WTC11 (cell line): ENCODE data around the gene ITPK1. TPM values are rescaled to one million over a fixed set of nuclear protein-coding genes. Genes with fewer than 3 reads are reported as not detected.

Experiments
- ETV6 ChIP-seq: sonication (generic); formaldehyde crosslinking; IDR thresholded peaks from 2 replicates; pipeline ENCODE4 v1.8.1; 2022; ENCODE audit warnings: mild to moderate bottlenecking, missing genetic modification reagents
- ZNF416 ChIP-seq: fragments of 250-450 bp; sonication (Bioruptor Pico); IDR thresholded peaks from 2 replicates; pipeline ENCODE4 v1.9.0; 2021; ENCODE audit warnings: mild to moderate bottlenecking, inconsistent platforms
- total RNA-seq: library from RNA; stranded (reverse); gene quantifications from 3 replicates; pipeline ENCODE4 v1.2.3, GENCODE V29; 2021
- TF ChIP-seq, protein P1 (sequence below): fragments of 200-600 bp; IDR thresholded peaks from 2 replicates; pipeline ENCODE4 v1.8.0; 2022; ENCODE audit warnings: antibody characterized with exemption
- TF ChIP-seq, protein P2 (sequence below): fragments of 250-450 bp; sonication (Bioruptor Pico); IDR thresholded peaks from 2 replicates; pipeline ENCODE4 v2.1.2; 2022; ENCODE audit warnings: mild to moderate bottlenecking, moderate library complexity
- TF ChIP-seq, protein P3 (sequence below): fragments of 250-450 bp; sonication (Bioruptor Pico); IDR thresholded peaks from 2 replicates; pipeline ENCODE4 v1.9.0; 2021; ENCODE audit warnings: mild to moderate bottlenecking, borderline replicate concordance
- TF ChIP-seq, protein P4 (sequence below): sonication (generic); formaldehyde crosslinking; IDR thresholded peaks from 2 replicates; pipeline ENCODE4 v1.8.0; 2022; ENCODE audit warnings: missing genetic modification reagents
- TF ChIP-seq, protein P5 (sequence below): fragments of 250-450 bp; sonication (Bioruptor Pico); conservative IDR thresholded peaks from 2 replicates; pipeline ENCODE4 v1.9.0; 2021; ENCODE audit warnings: mild to moderate bottlenecking
- TF ChIP-seq, protein P6 (sequence below): fragments of 250-450 bp; sonication (Bioruptor Pico); IDR thresholded peaks from 2 replicates; pipeline ENCODE4 v1.9.0; 2021; ENCODE audit warnings: mild to moderate bottlenecking
- TF ChIP-seq, protein P7 (sequence below): sonication (generic); formaldehyde crosslinking; IDR thresholded peaks from 2 replicates; pipeline ENCODE4 v1.8.0; 2022; ENCODE audit warnings: mild to moderate bottlenecking, missing genetic modification reagents

Gene ITPK1
- total RNA-seq, 1 experiment from 2014 or later: 144 TPM

DNA sequence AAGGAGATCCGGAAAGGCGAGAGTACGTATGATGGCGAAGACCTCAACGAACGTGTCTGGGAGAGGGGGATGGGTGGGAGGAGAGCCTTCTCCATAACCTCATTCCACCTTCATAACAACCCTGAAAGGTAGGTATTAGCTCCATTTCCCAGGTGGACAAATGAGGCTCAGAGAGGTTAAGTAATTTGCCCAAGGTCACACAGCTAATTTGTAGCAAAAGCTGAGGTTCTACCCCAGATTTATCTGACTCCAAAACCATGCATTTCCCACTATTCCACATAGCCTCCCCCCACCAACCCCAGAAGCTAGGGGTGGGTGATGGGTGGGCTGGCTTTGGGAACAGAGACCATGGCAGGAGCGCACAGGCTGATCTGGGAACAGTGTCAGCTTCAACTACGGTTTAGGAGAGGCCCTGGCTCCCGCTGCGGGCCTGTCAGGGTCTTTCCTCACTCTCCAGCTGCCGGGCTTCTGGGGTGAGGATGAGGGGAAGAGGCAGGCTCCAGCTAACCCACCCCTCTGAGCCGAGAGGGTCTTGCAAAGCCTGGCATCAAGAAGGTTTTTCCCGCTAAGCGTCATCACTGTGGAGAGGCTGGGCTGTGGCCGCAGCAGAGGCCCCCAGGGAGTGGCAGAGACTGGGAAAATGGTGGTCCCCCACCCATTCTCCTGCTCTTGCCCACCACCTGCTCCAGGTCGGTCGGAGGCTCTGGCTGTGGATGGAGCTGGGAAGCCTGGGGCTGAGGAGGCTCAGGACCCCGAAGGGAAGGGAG is 183.9 kb downstream of the ITPK1 start (continued):
- TF ChIP-seq, protein P1, sequence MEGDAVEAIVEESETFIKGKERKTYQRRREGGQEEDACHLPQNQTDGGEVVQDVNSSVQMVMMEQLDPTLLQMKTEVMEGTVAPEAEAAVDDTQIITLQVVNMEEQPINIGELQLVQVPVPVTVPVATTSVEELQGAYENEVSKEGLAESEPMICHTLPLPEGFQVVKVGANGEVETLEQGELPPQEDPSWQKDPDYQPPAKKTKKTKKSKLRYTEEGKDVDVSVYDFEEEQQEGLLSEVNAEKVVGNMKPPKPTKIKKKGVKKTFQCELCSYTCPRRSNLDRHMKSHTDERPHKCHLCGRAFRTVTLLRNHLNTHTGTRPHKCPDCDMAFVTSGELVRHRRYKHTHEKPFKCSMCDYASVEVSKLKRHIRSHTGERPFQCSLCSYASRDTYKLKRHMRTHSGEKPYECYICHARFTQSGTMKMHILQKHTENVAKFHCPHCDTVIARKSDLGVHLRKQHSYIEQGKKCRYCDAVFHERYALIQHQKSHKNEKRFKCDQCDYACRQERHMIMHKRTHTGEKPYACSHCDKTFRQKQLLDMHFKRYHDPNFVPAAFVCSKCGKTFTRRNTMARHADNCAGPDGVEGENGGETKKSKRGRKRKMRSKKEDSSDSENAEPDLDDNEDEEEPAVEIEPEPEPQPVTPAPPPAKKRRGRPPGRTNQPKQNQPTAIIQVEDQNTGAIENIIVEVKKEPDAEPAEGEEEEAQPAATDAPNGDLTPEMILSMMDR: no peak
- TF ChIP-seq, protein P2, sequence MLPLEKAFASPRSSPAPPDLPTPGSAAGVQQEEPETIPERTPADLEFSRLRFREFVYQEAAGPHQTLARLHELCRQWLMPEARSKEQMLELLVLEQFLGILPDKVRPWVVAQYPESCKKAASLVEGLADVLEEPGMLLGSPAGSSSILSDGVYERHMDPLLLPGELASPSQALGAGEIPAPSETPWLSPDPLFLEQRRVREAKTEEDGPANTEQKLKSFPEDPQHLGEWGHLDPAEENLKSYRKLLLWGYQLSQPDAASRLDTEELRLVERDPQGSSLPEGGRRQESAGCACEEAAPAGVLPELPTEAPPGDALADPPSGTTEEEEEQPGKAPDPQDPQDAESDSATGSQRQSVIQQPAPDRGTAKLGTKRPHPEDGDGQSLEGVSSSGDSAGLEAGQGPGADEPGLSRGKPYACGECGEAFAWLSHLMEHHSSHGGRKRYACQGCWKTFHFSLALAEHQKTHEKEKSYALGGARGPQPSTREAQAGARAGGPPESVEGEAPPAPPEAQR (CRISPR knock-in tag): no peak
- TF ChIP-seq ETV6 (CRISPR knock-in tag): no peak
- TF ChIP-seq, protein P3, sequence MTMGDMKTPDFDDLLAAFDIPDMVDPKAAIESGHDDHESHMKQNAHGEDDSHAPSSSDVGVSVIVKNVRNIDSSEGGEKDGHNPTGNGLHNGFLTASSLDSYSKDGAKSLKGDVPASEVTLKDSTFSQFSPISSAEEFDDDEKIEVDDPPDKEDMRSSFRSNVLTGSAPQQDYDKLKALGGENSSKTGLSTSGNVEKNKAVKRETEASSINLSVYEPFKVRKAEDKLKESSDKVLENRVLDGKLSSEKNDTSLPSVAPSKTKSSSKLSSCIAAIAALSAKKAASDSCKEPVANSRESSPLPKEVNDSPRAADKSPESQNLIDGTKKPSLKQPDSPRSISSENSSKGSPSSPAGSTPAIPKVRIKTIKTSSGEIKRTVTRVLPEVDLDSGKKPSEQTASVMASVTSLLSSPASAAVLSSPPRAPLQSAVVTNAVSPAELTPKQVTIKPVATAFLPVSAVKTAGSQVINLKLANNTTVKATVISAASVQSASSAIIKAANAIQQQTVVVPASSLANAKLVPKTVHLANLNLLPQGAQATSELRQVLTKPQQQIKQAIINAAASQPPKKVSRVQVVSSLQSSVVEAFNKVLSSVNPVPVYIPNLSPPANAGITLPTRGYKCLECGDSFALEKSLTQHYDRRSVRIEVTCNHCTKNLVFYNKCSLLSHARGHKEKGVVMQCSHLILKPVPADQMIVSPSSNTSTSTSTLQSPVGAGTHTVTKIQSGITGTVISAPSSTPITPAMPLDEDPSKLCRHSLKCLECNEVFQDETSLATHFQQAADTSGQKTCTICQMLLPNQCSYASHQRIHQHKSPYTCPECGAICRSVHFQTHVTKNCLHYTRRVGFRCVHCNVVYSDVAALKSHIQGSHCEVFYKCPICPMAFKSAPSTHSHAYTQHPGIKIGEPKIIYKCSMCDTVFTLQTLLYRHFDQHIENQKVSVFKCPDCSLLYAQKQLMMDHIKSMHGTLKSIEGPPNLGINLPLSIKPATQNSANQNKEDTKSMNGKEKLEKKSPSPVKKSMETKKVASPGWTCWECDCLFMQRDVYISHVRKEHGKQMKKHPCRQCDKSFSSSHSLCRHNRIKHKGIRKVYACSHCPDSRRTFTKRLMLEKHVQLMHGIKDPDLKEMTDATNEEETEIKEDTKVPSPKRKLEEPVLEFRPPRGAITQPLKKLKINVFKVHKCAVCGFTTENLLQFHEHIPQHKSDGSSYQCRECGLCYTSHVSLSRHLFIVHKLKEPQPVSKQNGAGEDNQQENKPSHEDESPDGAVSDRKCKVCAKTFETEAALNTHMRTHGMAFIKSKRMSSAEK (CRISPR knock-in tag): no peak
- TF ChIP-seq, protein P4, sequence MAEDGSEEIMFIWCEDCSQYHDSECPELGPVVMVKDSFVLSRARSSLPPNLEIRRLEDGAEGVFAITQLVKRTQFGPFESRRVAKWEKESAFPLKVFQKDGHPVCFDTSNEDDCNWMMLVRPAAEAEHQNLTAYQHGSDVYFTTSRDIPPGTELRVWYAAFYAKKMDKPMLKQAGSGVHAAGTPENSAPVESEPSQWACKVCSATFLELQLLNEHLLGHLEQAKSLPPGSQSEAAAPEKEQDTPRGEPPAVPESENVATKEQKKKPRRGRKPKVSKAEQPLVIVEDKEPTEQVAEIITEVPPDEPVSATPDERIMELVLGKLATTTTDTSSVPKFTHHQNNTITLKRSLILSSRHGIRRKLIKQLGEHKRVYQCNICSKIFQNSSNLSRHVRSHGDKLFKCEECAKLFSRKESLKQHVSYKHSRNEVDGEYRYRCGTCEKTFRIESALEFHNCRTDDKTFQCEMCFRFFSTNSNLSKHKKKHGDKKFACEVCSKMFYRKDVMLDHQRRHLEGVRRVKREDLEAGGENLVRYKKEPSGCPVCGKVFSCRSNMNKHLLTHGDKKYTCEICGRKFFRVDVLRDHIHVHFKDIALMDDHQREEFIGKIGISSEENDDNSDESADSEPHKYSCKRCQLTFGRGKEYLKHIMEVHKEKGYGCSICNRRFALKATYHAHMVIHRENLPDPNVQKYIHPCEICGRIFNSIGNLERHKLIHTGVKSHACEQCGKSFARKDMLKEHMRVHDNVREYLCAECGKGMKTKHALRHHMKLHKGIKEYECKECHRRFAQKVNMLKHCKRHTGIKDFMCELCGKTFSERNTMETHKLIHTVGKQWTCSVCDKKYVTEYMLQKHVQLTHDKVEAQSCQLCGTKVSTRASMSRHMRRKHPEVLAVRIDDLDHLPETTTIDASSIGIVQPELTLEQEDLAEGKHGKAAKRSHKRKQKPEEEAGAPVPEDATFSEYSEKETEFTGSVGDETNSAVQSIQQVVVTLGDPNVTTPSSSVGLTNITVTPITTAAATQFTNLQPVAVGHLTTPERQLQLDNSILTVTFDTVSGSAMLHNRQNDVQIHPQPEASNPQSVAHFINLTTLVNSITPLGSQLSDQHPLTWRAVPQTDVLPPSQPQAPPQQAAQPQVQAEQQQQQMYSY (CRISPR knock-in tag): no peak
- TF ChIP-seq, protein P5, sequence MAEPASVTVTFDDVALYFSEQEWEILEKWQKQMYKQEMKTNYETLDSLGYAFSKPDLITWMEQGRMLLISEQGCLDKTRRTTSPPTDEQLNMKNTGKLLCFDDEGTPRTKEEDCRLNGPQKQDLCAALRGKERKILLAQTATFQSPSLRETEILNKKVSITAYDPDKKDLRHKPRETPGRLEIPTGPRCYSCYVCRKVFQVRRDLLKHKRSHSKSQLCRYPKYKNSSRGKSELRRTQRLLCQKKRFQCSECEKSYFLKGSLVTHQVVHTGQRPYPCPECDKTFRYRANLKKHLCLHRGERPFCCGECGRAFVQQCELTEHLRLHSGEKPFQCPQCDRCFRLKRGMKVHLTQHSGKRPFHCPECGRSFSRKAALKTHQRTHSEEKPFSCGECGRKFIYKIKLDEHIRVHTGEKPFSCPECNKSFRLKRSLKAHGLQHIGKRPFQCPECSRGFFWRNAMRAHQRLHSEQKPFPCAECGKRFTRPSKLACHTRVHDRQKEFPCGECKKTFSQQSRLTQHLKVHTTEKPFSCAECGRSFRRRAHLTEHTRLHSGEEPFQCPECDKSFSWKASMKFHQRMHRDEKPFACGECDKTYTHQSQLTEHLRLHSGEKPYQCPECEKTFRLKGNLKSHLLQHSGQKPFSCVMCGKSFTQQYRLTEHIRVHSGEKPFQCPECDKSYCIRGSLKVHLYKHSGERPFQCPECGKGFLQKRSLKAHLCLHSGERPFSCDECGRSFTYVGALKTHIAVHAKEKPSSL: no peak
- TF ChIP-seq, protein P6, sequence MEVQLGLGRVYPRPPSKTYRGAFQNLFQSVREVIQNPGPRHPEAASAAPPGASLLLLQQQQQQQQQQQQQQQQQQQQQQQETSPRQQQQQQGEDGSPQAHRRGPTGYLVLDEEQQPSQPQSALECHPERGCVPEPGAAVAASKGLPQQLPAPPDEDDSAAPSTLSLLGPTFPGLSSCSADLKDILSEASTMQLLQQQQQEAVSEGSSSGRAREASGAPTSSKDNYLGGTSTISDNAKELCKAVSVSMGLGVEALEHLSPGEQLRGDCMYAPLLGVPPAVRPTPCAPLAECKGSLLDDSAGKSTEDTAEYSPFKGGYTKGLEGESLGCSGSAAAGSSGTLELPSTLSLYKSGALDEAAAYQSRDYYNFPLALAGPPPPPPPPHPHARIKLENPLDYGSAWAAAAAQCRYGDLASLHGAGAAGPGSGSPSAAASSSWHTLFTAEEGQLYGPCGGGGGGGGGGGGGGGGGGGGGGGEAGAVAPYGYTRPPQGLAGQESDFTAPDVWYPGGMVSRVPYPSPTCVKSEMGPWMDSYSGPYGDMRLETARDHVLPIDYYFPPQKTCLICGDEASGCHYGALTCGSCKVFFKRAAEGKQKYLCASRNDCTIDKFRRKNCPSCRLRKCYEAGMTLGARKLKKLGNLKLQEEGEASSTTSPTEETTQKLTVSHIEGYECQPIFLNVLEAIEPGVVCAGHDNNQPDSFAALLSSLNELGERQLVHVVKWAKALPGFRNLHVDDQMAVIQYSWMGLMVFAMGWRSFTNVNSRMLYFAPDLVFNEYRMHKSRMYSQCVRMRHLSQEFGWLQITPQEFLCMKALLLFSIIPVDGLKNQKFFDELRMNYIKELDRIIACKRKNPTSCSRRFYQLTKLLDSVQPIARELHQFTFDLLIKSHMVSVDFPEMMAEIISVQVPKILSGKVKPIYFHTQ (CRISPR knock-in tag): no peak
- no peak for TF ChIP-seq ZNF416
- TF ChIP-seq, protein P7, sequence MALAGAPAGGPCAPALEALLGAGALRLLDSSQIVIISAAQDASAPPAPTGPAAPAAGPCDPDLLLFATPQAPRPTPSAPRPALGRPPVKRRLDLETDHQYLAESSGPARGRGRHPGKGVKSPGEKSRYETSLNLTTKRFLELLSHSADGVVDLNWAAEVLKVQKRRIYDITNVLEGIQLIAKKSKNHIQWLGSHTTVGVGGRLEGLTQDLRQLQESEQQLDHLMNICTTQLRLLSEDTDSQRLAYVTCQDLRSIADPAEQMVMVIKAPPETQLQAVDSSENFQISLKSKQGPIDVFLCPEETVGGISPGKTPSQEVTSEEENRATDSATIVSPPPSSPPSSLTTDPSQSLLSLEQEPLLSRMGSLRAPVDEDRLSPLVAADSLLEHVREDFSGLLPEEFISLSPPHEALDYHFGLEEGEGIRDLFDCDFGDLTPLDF: no peak
